Measurements from ENCODE around the gene ETFRF1. TPM values are rescaled to one million over a fixed set of nuclear protein-coding genes. Genes with fewer than 3 reads are reported as not detected.

The ETFRF1 gene
- total RNA-seq (10 to 100 TPM; 14.9 to 35.8 TPM), polyA plus RNA-seq (10 to 100 TPM; 12.2 to 35.7 TPM)
- long read RNA-seq, donor 1, transcript ETFRF1-201 (3 exons, 1,134 nt): major isoform, 14 of 17 reads
- long read RNA-seq, donor 1, partial matches to known transcripts: 0 of 17 reads
- long read RNA-seq, donor 1, other reads (novel, unspliced or antisense): 0 of 17 reads
- long read RNA-seq, donor 2, partial matches to known transcripts: 0 of 3 reads
- long read RNA-seq, donor 2, other reads (novel, unspliced or antisense): 0 of 3 reads
- long read RNA-seq, donor 3, transcript ETFRF1-201 (3 exons, 1,134 nt): major isoform, 9 of 14 reads
- long read RNA-seq, donor 3, partial matches to known transcripts: 5 of 14 reads
- long read RNA-seq, donor 3, other reads (novel, unspliced or antisense): 0 of 14 reads
- long read RNA-seq, donor 4, partial matches to known transcripts: 0 of 4 reads
- long read RNA-seq, donor 4, other reads (novel, unspliced or antisense): 0 of 4 reads
- long read RNA-seq, donor 5, transcript ETFRF1-201 (3 exons, 1,134 nt): major isoform, 10 of 49 reads
- long read RNA-seq, donor 5, partial matches to known transcripts: 39 of 49 reads
- long read RNA-seq, donor 5, other reads (novel, unspliced or antisense): 0 of 49 reads

- no peaks in the 10 kb centered on the region for H3K9me3 ChIP-seq (ENCODE audit: control insufficient read depth in 4 of 4, insufficient read depth in 3 of 4, low read length in 3 of 4)
Measured at GRCh38 chr12:25195056-25195971, at the start of gene ETFRF1, which contains the start of gene DNAI7. Gene ETFRF1, plus strand, starts transcription at chr12:25195237. Its CDS starts 8,720 bp downstream, at chr12:25203957. Gene DNAI7, minus strand, starts transcription at chr12:25195160. Its CDS starts 82 bp downstream, at chr12:25195078.

GRCh38 chr12:25146686-25147085 lies 48.4 kb upstream of the ETFRF1 start:
- no peak for DNase-seq

More at GRCh38 chr12:25195056-25195971, at the start of gene ETFRF1, which contains the start of gene DNAI7:
- Histone ChIP-seq H3K27ac (ENCODE audit: low read depth in 1 of 2, low read length in 1 of 2) (peak within 1 kb of the TSS; percentile 97 to 98), H3K27me3 (ENCODE audit: control insufficient read depth in 3 of 3, insufficient read depth in 3 of 3, low read length in 2 of 3) (no peaks in the 10 kb centered on the region), H3K36me3 (ENCODE audit: control insufficient read depth in 4 of 4, insufficient read depth in 4 of 4, low read length in 4 of 4) (peaks cover 0 to 2% (median 0%) of the 10 kb centered on the region in 4 donors), H3K4me1 (ENCODE audit: control insufficient read depth in 5 of 5, insufficient read depth in 5 of 5, low read length in 5 of 5) (peaks cover 0 to 15% (median 4%) of the 10 kb centered on the region in 5 donors), H3K9ac (ENCODE audit: insufficient read depth in 1 of 2, low read length in 2 of 2) (peak within 1 kb of the TSS; percentile 92 to 99), H3K4me3 (peak within 1 kb of the TSS; percentile 70)
- peak; percentile 98 to 99 (median 98) for DNase-seq
- TF ChIP-seq CTCF (IDR thresholded peaks at IDR 0.05; ENCODE audit: control extremely low read depth, extremely low read depth): no peak
- 0% methylated on average over 53 to 54 of the region's 54 CpGs for WGBS, 2 donors
- peak; percentile 99 for ATAC-seq (ENCODE audit: insufficient read depth, low FRiP score)

GRCh38 chr12:25151476-25151875 lies 43.6 kb upstream of the ETFRF1 start:
- Histone ChIP-seq H3K36me3 (ENCODE audit: control insufficient read depth in 4 of 4, insufficient read depth in 4 of 4, low read length in 4 of 4) (peaks cover 0 to 2% (median 0%) of the 10 kb centered on the region in 4 donors), H3K27me3 (ENCODE audit: control insufficient read depth in 3 of 3, insufficient read depth in 3 of 3, low read length in 2 of 3) (no peaks in the 10 kb centered on the region), H3K4me3 (no peak overlapping the region), H3K27ac (ENCODE audit: low read depth in 1 of 2, low read length in 1 of 2) (no peak overlapping the region), H3K4me1 (ENCODE audit: control insufficient read depth in 5 of 5, insufficient read depth in 5 of 5, low read length in 5 of 5) (peaks cover 0 to 14% (median 0%) of the 10 kb centered on the region in 5 donors), H3K9ac (ENCODE audit: insufficient read depth in 1 of 2, low read length in 2 of 2) (no peak overlapping the region), H3K9me3 (ENCODE audit: control insufficient read depth in 4 of 4, insufficient read depth in 3 of 4, low read length in 3 of 4) (no peaks in the 10 kb centered on the region)
- 34 to 48% methylated on average over 5 of the region's 5 CpGs for WGBS, 2 donors
- TF ChIP-seq CTCF (IDR thresholded peaks at IDR 0.05; ENCODE audit: control extremely low read depth, extremely low read depth): no peak
- ATAC-seq (ENCODE audit: insufficient read depth, low FRiP score) (no peak), DNase-seq (peak; percentile 79 to 92 (median 85))

More at GRCh38 chr12:25146686-25147085, 48.4 kb upstream of the ETFRF1 start:
- Histone ChIP-seq H3K9ac (ENCODE audit: insufficient read depth in 1 of 2, low read length in 2 of 2) (no peak overlapping the region), H3K4me1 (ENCODE audit: control insufficient read depth in 5 of 5, insufficient read depth in 5 of 5, low read length in 5 of 5) (peaks cover 0 to 6% (median 0%) of the 10 kb centered on the region in 5 donors), H3K27me3 (ENCODE audit: control insufficient read depth in 3 of 3, insufficient read depth in 3 of 3, low read length in 2 of 3) (no peaks in the 10 kb centered on the region), H3K27ac (ENCODE audit: low read depth in 1 of 2, low read length in 1 of 2) (no peak overlapping the region), H3K4me3 (no peak overlapping the region), H3K9me3 (ENCODE audit: control insufficient read depth in 4 of 4, insufficient read depth in 3 of 4, low read length in 3 of 4) (no peaks in the 10 kb centered on the region), H3K36me3 (ENCODE audit: control insufficient read depth in 4 of 4, insufficient read depth in 4 of 4, low read length in 4 of 4) (peaks cover 0 to 2% (median 0%) of the 10 kb centered on the region in 4 donors)
- ATAC-seq (ENCODE audit: insufficient read depth, low FRiP score): no peak
- no peak for TF ChIP-seq CTCF (IDR thresholded peaks at IDR 0.05; ENCODE audit: control extremely low read depth, extremely low read depth)
- 59 to 87% methylated on average over 1 of the region's 1 CpG for WGBS, 2 donors
